ENCODE results near the gene CORO1C.

CORO1C gene

DNA sequence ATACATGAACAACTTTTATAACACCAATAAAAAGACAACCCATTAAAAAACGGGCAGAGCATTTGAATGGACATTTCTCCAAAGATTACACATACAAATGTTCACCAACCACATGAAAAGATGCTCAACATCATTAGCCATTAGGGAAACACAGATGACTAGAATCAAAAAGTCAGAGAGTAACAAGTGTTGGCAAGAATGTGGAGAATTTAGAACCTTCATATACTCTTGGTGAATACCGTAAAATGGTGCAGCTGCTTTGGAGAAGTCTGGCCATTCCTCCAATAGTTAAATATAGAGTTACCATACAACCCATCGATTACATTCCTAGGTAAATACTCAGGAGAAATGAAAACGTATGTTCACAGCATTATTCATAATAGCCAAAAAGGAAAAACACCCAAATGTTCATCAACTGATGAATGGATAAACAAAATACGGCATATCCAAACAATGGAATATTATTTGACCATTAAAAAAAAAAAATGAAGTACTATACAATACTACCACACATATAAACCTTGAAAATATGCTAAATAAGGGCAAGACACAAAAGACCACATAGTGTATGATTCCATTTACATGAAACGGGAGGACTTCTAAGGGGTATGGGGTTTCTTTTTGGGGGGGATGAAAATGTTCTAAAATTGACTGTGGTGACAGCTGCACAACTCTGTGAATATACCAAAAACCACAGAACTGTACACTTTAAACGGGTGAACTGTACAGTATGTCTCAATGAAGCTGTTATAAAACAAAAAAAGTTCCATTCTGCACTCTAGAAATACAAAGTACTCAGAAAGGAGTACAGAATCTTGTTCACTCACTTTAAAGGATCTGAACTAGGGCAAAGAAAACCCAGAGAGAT, 3.2 kb downstream of the CORO1C start:
- in situ Hi-C loops (cut with MboI; ENCODE audit: low sequenced_read_pairs) = no loop called here

DNA sequence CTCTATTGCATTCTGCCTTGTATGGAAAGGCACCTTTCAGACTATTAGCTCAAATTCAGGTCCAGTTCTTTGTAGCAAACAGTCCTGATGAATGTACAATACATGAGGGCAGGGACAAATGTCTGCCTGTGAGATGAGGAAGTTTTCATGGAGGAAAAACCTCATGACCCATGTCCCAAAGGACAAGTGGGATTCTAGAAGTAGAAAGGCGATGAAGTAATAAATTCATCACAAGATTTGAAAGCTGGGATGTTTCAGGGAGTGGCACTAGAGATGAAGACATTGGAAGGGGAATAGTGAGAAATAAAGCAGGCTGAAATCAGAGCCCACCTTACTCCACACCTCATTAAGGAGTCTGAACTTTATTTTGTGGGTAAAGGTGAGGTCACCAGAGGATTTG, 4.2 kb downstream of the CORO1C start:
- in situ Hi-C loops (cut with MboI; ENCODE audit: low sequenced_read_pairs) = no loop called here

DNA sequence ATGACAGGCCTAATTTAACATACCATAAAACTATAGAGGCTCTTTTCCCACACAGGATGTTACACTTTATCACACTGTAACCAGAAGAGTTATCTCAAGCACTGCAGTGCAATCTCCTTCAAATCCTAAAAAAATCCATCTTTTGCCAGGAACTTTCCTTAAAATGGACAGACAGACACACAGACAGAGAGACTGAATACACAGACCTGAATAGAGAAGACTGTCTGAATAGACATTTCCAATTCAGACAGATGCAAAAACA, 6.5 kb downstream of the CORO1C start:
- in situ Hi-C loops (cut with MboI; ENCODE audit: low sequenced_read_pairs) = no loop called here

DNA sequence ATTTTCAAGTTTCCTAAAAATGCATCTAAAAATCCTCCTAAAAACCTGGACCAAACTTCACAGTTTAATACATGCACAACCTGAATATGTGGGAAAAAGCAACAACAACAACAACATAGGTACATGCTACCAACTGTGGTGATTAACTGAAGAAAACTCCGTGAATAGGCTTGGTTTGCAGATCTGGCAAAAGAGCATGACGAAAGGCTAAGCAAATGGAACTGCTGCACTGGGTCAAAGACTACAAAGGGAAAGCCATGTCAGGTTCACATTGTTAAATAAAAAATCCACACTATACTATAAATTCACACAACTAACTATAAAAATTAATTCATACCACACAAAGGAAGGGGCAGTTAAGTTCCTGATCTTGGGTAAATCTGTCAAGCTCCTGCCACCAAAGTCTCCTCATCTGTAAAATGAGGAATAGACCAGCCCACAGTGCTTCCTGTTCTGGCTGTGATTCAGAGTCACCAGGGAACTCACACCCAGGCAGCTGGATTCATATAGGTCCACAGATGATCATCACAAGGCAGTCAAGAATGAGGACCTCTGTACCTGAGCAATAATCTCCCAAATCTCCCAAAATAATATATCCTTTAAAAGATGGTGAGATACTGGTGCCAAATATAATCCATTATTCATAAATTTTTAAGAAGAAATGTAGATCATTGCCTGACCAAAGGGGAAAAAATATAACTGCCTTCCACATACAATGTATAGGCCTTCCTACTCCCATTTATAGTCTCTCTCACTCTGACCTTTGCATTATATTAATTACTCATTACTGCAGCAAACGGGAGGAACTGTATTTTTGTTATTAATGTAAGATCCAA, 7.0 kb downstream of the CORO1C start:
- in situ Hi-C loops (cut with MboI; ENCODE audit: low sequenced_read_pairs) = no loop called here

DNA sequence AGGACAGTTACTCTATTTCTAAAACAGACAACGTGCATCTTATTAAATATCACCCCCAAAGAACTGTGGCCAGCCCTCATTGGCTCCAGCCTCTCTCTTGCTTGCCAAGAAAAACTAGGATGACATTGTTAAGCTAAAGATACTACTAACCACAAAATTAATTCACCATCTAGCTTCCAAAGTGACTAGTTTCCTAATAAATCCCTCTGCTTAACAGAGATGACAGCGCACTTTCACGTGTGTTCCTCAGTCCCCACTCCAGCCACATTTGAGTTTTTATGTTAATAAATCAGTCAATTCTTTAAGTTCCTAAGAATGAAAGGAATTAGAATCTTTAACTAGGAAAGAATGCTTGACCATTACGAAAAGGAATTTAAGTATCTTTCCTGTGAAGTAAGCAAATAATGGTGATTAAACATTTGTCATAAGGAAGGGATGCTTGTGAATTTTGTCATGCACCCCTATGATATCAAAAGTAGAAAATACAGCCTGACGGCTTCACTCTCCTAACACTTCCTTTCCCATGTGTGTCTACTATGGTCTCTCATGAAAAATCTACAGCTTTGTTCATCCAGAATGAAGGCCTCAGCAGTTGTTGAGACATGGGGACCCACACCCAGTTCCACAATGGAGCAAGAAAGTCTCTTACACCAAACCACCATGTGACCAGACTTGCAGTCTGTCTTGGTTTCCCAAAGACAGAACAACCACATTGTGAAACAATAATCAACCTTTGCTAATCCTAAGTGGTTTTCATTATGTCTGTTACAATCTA, 8.1 kb downstream of the CORO1C start:
- in situ Hi-C loops (cut with MboI; ENCODE audit: low sequenced_read_pairs) = no loop called here

DNA sequence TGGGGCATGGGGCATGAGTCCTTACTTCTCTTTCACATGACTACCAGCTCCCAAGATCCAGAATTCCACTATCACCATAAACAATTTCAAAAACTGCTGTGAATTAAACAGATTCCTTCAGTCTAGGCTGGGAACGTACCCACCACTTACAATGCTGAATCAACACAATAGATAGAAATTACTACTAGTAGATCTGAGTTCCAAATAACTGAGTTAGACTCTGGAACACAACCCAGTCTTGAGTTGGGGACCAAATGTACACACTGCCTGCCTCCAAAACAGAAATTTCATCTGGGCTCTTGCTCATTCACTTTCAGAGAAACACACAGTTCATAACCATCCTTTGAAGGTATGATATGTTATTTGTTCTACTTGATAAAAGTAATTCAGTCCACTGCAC, 8.9 kb downstream of the CORO1C start:
- in situ Hi-C loops (cut with MboI; ENCODE audit: low sequenced_read_pairs) = no loop called here

DNA sequence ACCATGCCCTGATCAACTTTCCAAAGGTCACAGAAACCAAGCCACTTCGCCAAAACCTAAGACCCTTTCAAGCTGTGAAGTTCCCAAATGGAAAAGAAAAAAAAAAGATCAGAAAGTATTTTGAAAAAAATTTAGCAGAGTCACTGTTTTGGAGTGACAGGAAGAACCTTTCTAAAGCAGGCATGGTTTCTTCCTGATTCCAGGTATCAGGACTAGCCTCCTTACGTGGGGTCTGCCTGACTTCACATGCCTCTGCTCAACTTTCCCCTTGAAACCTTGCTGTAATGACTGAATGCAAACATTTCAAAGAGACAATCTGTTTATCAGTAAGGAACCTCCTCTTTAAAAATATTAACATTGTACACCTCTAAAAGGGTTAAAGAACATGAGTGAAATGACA, 9.5 kb downstream of the CORO1C start:
- in situ Hi-C loops (cut with MboI; ENCODE audit: low sequenced_read_pairs) = no loop called here

DNA sequence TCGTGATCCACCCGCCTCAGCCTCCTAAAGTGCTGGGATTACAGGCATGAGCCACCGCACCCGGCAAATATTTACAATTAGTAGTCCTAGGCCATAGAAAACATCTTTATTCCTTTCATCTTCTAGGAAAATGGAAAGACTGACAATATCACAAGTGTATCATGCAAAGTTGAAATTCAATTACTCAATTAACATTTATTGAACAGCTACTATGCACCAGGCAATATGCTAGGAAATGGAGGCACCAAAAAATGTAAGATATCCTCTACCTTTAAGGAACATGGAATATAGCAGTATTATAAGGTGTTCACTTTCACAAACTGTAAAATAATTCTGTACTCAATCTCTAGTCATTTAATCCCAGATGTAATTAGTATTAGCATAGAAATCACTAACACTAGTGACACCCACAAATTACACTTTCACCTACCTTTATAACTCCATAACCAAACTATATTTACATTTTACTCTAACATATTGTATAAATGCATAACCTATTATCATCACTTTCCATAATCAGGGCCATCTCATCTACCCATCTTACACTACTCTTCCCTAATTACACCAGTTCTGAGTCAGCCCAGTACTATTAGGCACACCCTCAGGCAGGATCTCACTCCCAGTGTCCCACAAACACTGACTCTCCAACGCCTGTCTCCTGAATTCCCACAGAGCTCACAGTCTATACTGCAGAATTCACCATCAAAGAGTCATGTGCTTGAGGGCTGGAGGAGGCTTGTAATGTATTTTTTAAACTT, 10.4 kb downstream of the CORO1C start:
- in situ Hi-C loops (cut with MboI; ENCODE audit: low sequenced_read_pairs) = no loop called here

DNA sequence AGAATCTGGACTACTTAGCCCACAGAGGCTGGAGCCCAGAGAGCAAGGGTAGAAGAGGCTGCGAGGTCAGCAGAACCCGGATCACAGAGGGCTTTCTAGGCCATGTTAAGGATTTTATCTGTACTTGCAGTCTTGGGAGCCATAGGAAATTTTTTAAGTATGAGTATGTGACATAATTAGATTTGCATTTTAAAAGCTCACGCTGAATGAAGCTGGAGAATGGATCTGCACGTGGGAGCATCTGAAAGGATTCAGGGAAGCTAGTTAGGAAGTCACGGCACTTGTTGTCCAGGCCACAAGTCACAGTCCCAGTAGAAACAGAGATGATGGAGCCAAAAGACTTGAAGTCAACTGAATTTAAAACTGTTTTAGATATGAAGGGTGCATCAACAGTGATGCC, 14.1 kb downstream of the CORO1C start:
- in situ Hi-C loops (cut with MboI; ENCODE audit: low sequenced_read_pairs) = no loop called here

DNA sequence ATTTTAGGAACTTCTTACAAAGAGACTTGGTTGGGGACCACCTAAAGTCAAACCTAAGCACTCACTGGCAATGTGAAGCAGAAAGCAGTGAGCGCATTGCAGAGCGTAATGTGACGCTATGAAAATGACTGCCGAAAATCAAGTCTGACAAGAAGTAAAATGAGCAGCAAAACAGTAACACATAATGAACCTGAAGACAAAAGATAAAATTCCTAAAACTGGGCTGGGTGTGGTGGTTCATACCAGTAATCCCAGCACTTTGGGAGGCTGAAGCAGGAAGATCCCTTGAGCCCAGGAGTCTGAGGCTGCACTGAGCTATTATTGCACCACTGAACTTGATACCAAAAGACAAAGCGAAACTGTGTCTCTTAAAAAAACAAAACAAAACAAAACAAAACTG, 16.5 kb downstream of the CORO1C start:
- in situ Hi-C loops (cut with MboI; ENCODE audit: low sequenced_read_pairs) = no loop called here

DNA sequence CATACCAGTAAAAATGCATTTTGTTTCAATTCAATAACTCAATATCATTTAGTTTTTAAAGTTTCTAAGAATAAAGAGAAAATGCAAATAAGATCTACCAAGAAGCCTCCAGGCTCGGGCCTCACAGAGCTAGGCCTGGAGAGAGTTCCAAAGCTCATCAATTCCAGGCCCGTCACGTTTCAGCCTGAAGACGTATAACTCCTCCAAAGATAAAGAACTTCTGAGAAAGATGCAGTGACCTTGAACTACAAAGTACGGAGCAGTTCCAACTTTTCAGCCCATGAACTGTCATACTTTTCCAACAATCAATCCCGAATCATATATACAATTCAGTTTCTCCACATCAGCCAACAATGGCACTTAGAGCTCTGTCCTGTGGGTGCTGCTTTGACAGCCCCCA, 17.8 kb downstream of the CORO1C start:
- in situ Hi-C loops (cut with MboI; ENCODE audit: low sequenced_read_pairs) = no loop called here

DNA sequence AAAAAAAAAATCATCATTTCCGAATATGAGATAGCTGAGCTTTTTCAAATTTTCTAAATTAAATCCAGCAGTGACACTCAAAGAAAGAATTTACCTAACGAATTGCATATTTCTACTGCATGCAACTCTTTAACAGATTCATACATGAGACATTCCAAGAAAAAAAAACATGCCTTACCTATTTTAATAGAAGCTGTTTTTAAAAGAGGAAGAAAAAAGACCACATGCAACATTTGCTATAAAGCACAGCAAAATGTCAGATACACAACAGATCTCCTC, 18.5 kb downstream of the CORO1C start:
- in situ Hi-C loops (cut with MboI; ENCODE audit: low sequenced_read_pairs) = no loop called here

DNA sequence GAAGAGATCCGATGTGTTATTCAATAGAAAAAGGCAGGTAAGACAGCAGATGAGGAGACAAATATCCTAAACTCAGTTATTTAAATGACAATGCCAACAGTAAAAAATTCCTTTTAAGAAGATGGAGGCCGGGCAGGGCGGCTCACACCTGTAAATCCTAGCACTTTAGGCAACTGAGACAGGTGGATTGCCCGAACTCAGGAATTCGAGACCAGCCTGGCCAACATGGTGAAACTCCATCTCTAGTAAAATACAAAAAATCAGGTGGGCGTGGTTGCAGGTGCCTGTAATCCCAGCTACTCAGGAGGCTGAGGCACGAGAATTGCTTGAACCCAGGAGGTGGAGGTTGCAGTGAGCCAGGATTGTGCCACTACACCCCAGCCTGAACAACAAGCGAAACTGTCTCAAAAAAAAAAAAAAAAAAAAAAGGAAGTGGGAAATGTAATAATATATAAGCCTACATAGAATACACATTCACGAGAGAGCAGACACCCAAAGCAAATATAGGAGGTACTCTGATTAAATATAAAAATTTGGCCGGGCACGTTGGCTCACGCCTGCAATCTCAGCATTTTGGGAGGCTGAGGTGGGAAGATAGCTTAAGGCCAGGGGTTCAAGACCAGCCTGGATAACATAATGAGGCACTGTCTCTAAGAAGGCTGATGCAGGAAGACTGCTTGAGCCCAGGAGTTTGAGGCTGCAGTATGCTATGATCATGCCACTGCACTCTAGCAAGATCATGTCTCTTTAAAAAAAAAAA, 19.0 kb downstream of the CORO1C start:
- in situ Hi-C loops (cut with MboI; ENCODE audit: low sequenced_read_pairs) = no loop called here

DNA sequence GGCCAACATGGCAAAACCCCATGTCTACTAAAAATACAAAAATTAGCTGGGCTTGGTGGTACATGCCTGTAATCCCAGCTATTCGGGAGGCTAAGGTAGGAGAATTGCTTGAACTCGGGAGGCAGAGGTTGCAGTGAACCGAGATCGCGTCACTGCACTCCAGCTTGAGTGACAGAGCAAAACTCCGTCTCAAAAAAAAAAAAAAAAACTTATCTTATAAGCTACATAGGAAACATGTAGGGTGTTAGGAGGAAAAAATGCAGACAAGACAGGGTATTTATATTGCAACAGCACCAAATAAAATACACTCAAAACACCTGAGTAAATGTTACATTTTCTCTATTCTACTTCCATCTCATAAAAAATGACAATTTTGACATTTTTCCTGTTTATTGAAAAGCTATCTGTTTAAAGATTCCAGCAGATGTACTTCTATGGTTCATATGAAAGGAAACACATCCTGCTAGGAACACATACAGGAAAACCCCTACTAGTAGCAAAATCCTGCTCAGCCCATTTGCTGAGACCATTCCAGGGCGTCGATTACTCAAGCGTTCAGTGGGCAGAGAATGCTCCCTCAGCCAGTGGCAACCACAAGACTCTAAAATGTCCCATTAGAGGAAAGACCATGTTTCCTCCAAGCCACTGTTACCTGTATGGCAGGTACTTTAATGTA, 19.7 kb downstream of the CORO1C start:
- in situ Hi-C loops (cut with MboI; ENCODE audit: low sequenced_read_pairs) = no loop called here

DNA sequence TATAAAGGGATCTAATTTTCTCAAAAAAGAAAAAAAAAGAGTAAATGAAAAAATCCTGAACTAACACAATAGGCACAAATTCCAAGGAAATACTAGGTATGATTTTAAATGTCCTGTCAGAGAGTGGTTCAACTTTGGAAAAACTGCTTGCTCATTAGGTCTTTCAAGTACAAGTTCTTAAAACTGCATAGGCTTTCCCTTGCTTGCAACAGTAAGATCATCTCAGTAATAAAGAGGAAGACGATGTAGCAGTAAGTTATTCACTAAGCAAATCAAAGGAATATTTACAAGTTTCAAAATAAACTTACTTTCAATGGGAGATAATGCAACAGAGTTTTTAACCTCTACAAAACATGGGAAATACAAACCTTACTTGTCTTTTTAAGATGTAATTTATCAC, 21.6 kb downstream of the CORO1C start:
- in situ Hi-C loops (cut with MboI; ENCODE audit: low sequenced_read_pairs) = no loop called here

DNA sequence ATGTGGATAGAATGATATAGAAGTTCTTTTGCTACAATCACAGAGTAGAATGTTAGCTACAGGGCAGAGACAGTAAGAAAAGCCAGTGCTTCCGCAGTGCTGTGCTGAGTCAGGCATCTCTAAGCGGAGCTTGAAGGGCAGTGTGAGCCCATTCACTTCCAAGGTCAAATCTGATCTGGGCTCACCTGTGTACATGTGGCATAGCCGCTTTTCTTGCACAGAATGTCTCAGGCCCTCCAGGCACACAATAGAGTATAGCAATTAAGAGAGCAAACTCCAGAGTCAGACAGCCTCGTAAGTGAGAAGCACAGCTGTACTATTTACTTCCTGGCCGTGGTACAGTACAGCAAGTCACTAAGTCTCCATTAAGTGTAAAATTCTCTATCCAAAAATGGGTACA, 26.8 kb downstream of the CORO1C start:
- in situ Hi-C loops (cut with MboI; ENCODE audit: low sequenced_read_pairs) = no loop called here

DNA sequence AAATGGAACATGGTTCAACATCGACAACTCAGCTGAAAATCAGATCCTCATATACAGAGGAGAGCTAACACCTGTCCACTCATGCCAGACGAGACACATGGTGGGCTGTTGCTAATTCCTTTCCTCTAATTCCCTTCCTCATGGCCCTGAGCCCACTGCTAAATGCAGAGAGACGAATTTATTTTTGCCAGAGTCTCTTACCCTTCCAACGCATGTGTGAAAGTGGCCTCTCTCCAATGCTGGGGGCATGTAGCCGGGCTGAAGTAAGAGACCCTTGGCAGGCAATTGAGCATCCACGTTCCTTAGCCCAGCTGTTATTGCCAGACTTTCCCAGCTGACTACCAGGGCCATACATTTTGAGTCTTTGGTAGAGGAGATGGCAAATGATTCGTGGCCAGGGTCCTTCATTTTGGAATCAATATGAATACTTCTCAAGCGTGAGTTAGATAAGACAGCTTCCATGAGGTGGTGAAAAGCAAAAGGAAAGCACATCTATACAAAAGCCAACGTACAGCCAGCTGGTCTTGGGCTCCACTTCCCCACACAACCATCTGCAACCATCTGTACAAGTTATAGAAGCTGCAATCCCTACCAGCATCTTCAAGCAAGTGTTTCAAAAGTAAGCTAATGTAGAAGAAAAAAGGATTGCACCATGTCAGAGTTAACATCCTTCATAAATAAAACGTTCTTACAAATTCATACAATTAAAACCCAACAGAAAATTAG, 28.6 kb downstream of the CORO1C start:
- in situ Hi-C loops (cut with MboI; ENCODE audit: low sequenced_read_pairs) = no loop called here

DNA sequence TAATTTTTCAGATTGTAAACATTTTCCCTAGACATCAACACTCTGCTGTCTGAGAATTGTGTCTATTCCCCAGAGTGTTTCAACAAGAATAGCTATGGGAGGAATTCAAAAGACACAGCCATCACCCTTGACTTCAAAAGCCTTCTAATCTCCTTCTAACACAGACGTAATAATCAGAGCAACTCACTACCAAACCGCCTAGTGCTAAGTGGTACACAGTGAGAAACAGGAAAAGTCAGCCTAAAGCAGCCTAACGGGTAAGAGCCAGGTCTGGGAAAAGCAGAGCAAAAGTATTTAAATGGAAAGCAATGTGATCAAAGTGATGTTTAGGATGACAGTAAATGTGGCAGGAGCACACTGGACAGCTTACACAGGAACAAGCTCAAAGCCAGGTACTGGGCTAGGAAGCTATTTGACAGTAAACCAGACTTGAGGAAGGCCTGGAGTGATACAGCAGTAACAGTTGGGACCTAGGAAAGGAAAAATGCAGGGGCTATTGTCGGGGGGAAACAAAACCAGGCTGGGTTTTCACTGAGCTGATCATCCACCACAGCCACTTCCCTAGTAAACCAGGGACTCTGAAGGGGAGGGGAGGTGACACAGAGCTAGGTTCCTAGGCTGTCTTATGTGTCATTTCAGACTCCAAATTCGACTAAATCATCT, 29.4 kb downstream of the CORO1C start:
- in situ Hi-C loops (cut with MboI; ENCODE audit: low sequenced_read_pairs) = no loop called here

Data from HL-60/S4 treated with phorbol 12-myristate 13-acetate at 8.2 ng/mL for 4 days and 3 days (cell line).